Epithelial cell of esophagus (primary cell): ENCODE data around the gene ALAS1.

Experiments used
- DNase-seq: peaks from one replicate; pipeline ENCODE4 v3.0.0; 2010; ENCODE audit warnings: low read depth
- H3K4me3 ChIP-seq: 2 replicates; pipeline ENCODE4 v1.5.1; 2011; ENCODE audit warnings: mild to moderate bottlenecking, low read length, control low read depth
- CTCF ChIP-seq: IDR thresholded peaks from 2 replicates; pipeline ENCODE4 v1.5.1; 2011; ENCODE audit warnings: low read depth, mild to moderate bottlenecking, low read length, control low read depth, inconsistent platforms; ENCODE audit not compliant: insufficient read depth; ENCODE audit errors: missing control alignments

Gene ALAS1

GRCh38 chr3:52254608-52255007, 56.6 kb downstream of the ALAS1 start:
- no peak overlapping the region for H3K4me3 ChIP-seq
- TF ChIP-seq CTCF: no peak
- DNase-seq: no peak

GRCh38 chr3:52256159-52256558, 58.2 kb downstream of the ALAS1 start:
- H3K4me3 ChIP-seq: no peak overlapping the region
- TF ChIP-seq CTCF: no peak
- DNase-seq: no peak

GRCh38 chr3:52256622-52257021, 58.7 kb downstream of the ALAS1 start:
- DNase-seq: no peak
- no peak for TF ChIP-seq CTCF
- H3K4me3 ChIP-seq: no peak overlapping the region

GRCh38 chr3:52257911-52258310, 60.0 kb downstream of the ALAS1 start:
- no peak for TF ChIP-seq CTCF
- H3K4me3 ChIP-seq: no peak overlapping the region
- no peak for DNase-seq

- no peak for TF ChIP-seq CTCF
- DNase-seq: no peak
- H3K4me3 ChIP-seq: no peak overlapping the region
Observed at GRCh38 chr3:52259035-52259434, 61.1 kb downstream of the ALAS1 start.

GRCh38 chr3:52259448-52259847, 61.5 kb downstream of the ALAS1 start:
- no peak for TF ChIP-seq CTCF
- H3K4me3 ChIP-seq: no peak overlapping the region
- no peak for DNase-seq

- no peak for DNase-seq
Observed at GRCh38 chr3:52262447-52262846, 64.5 kb downstream of the ALAS1 start.

More at GRCh38 chr3:52262447-52262846, 64.5 kb downstream of the ALAS1 start:
- H3K4me3 ChIP-seq: no peak overlapping the region
- no peak for TF ChIP-seq CTCF
